Upper lobe of right lung (tissue), 1 donor: ENCODE measurements around the gene EPB42. TPM values are rescaled to one million over a fixed set of nuclear protein-coding genes. Genes with fewer than 3 reads are reported as not detected.

Experiments used
- ATAC-seq: fragments of 200-7000 bp; cut with Tn5 transposase; one replicate; pipeline ENCODE4 v1.9.1; 2020; ENCODE audit warnings: mild to moderate bottlenecking, moderate library complexity
- DNase-seq: peaks from one replicate; pipeline ENCODE4 v3.0.0-alpha.2; 2020
- H3K27ac ChIP-seq: fragments of 200-600 bp; one replicate; pipeline ENCODE4 v1.8.0; 2022
- H3K27me3 ChIP-seq: fragments of 200-600 bp; one replicate; pipeline ENCODE4 v1.8.0; 2022; ENCODE audit warnings: mild to moderate bottlenecking
- H3K36me3 ChIP-seq: fragments of 200-600 bp; one replicate; pipeline ENCODE4 v1.8.0; 2022
- H3K4me1 ChIP-seq: fragments of 200-600 bp; one replicate; pipeline ENCODE4 v1.8.0; 2022
- H3K4me3 ChIP-seq: fragments of 200-600 bp; one replicate; pipeline ENCODE4 v1.8.0; 2022; ENCODE audit warnings: mild to moderate bottlenecking
- H3K9me3 ChIP-seq: fragments of 200-600 bp; one replicate; pipeline ENCODE4 v1.8.0; 2022
- CTCF ChIP-seq: fragments of 200-600 bp; IDR thresholded peaks from one replicate; pipeline ENCODE4 v1.8.0; 2022; ENCODE audit warnings: antibody characterized with exemption
- intact Hi-C: fragments of 100-400 bp; cut with DNase I; formaldehyde crosslinking; loops from one replicate; pipeline ENCODE4 v1.11.0; 2022
- total RNA-seq: library from RNA; stranded (reverse); fragmentation: NEBNext Ultra II Directional; extraction: Animal tissue kit (Norgen Biotek cat#: 25700); gene quantifications from one replicate; pipeline ENCODE4 v1.2.1, GENCODE V29; 2021
- donor health status: DM: no; HTN: yes; CAD: no; lungs with severe emphysema.

Gene EPB42
- total RNA-seq, 1 donor from 2014 or later: not detected

GRCh38 chr15:43253431-43254403, 32.9 kb upstream of the EPB42 start:
- DNase-seq (no peak), ATAC-seq (peak; percentile 61)
- H3K4me3 ChIP-seq: no peak overlapping the region
- H3K9me3 ChIP-seq: no peaks in the 10 kb centered on the region
- H3K27me3 ChIP-seq: no peaks in the 10 kb centered on the region
- intact Hi-C loops: no loop called here
- H3K36me3 ChIP-seq: no peaks in the 10 kb centered on the region
- no peak overlapping the region for H3K27ac ChIP-seq
- no peaks in the 10 kb centered on the region for H3K4me1 ChIP-seq
- TF ChIP-seq CTCF: no peak

GRCh38 chr15:43251871-43252250, 31.0 kb upstream of the EPB42 start:
- DNase-seq (no peak), ATAC-seq (no peak)
- TF ChIP-seq CTCF: no peak
- Histone ChIP-seq H3K4me3 (no peak overlapping the region), H3K9me3 (no peaks in the 10 kb centered on the region), H3K27ac (no peak overlapping the region), H3K4me1 (no peaks in the 10 kb centered on the region), H3K36me3 (no peaks in the 10 kb centered on the region), H3K27me3 (no peaks in the 10 kb centered on the region)
- intact Hi-C loops: no loop called here

- no peak for TF ChIP-seq CTCF
- Histone ChIP-seq H3K36me3 (no peaks in the 10 kb centered on the region), H3K4me3 (no peak overlapping the region), H3K27ac (no peak overlapping the region), H3K9me3 (no peaks in the 10 kb centered on the region), H3K27me3 (no peaks in the 10 kb centered on the region), H3K4me1 (no peaks in the 10 kb centered on the region)
- DNase-seq (no peak), ATAC-seq (no peak)
- intact Hi-C loops: no loop called here
Measured at GRCh38 chr15:43251185-43251870, 30.5 kb upstream of the EPB42 start.

GRCh38 chr15:43250785-43251184, 30.0 kb upstream of the EPB42 start:
- H3K36me3 ChIP-seq: no peaks in the 10 kb centered on the region
- no peak overlapping the region for H3K4me3 ChIP-seq
- DNase-seq: no peak
- no peaks in the 10 kb centered on the region for H3K4me1 ChIP-seq
- no peaks in the 10 kb centered on the region for H3K9me3 ChIP-seq
- no peak for ATAC-seq
- H3K27ac ChIP-seq: no peak overlapping the region
- intact Hi-C loops: no loop called here
- no peak for TF ChIP-seq CTCF
- H3K27me3 ChIP-seq: no peaks in the 10 kb centered on the region

GRCh38 chr15:43249699-43250203, 28.9 kb upstream of the EPB42 start:
- H3K4me1 ChIP-seq: no peaks in the 10 kb centered on the region
- TF ChIP-seq CTCF: no peak
- no peak overlapping the region for H3K27ac ChIP-seq
- no peak overlapping the region for H3K4me3 ChIP-seq
- H3K9me3 ChIP-seq: no peaks in the 10 kb centered on the region
- intact Hi-C loops: no loop called here
- H3K36me3 ChIP-seq: no peaks in the 10 kb centered on the region
- no peaks in the 10 kb centered on the region for H3K27me3 ChIP-seq
- ATAC-seq (peak; percentile 39), DNase-seq (no peak)
